Skin of body (tissue), 2 donors: ENCODE data around the gene SSH3. TPM values are rescaled to one million over a fixed set of nuclear protein-coding genes. Genes with fewer than 3 reads are reported as not detected.
A peak's percentile ranks its signal among the peaks of the same experiment; 100 is the strongest.
"Not testable (repeated sequence)": the region's sequence is repeated elsewhere in the genome, so short reads cannot be mapped to it uniquely, and the experiment has no call there.

Experiments used
- DNase-seq: peaks from one replicate; lab custom pipeline; 2025; lab: John Stamatoyannopoulos, UW
- total RNA-seq: library from RNA; depleted of rRNA; stranded (reverse); fragments of >200 nt; gene quantifications from one replicate; pipeline ENCODE4 v1.2.3, GENCODE V29; 2014

Gene SSH3
- total RNA-seq, 1 donor from 2014 or later = 13.4 TPM

GRCh38 chr11:67309661-67310061 lies 6.3 kb downstream of the SSH3 start:
- DNase-seq = no peak

- no peak for DNase-seq
These were observed 7.1 kb downstream of the SSH3 start for GRCh38 chr11:67310246-67311050.

- DNase-seq = no peak
These were observed 7.8 kb downstream of the SSH3 start for GRCh38 chr11:67311051-67311555.

DNA sequence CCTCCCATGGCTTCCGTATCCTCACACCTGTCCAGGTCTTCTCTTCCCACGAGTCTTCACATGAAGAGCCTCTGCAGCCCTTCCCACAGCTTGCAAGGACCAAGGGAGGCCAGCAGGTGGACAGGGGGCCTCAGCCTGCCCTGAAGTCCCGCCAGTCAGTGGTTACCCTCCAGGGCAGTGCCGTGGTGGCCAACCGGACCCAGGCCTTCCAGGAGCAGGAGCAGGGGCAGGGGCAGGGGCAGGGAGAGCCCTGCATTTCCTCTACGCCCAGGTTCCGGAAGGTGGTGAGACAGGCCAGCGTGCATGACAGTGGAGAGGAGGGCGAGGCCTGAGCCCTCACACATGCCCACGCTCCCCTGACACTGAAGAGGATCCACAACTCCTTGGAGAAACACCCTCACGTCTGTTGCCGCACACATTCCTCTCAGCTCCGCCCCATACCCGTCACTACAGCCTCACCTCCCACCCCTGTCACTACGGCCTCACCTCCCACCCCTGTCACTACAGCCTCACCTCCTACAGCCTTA lies 8.3 kb downstream of the SSH3 start:
- DNase-seq = no peak

GRCh38 chr11:67312187-67313021 lies 9.1 kb downstream of the SSH3 start:
- no peak for DNase-seq

DNA sequence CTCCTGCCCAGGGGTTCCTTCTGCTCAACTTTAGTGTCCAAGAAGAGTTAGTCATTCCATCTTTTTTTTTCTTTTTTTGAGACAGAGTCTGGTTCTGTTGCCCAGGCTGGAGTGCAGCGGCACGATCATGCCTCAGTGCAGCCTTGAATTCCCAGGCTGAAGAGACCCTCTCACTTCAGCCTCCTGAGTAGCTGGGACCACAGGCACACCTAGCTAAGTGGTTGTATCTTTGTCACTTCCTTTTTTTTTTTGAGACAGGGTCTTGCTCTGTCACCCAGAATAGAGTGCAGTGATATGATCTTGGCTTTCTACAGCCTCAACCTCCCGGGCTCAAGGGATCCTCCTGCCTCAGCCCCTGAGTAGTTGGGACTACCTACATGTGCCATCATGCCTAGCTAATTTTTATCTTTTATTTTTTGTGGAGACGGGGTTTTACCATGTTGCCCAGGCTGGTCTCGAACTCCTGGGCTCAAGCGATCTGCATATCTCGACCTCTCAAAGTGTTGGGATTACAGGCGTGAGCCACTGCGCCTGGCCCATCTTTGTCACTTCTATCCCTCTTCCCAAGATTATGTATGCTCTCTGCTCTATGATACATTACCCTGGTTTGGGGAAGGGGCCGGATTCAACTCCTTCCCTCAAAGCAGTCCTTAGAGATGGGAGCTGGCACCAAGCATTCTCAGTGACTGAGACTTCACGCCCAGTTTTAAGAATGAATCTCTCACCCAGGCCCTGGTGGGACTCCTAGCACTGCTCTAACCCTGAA lies 10.0 kb downstream of the SSH3 start:
- DNase-seq = no peak

DNA sequence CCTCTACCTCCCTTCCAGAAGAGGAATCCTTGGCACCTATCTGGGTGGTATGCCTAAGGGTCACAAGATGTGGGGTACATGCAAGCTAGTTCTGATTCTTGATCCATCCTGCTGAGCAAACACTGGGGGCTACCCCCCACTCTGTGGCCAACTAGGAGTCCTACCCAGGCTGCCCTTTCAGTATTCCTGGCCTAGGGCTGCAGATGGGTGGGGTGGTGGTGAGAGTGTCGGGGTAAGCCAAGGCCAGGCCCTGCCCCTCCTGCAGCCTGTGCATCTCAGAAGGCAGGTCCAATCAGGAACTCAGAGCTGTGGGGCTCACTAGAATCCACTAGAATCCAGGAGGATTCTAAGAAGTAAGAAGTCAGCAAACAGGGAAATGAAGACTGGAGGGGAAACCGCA lies 10.9 kb downstream of the SSH3 start:
- DNase-seq = no peak

DNA sequence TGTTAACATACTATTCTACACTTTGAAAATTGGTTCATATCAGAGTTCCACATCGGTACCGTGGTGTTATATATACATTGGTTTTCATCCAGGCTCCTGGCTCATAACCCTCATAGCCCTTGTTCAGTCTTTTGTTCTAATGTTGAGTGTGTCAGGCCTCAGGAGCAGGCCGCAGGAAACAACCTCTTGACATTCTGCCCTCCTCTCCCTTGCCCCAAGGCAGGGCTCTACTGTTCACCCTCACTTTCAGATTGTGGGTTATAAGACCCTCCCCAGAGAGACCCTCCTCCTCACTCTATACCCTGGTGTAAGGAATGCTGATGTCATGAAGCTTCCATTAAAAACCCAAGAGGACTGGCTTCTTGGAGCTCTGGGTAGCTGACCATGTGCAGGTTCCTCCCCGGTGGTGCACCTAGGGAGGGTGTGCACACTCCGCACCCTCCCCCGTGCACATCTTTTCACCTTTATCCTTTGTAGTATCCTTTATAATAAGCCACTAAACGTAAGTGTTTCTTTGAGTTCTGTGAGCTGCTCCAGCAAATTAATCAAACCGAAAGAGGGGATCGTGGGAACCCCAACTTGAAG lies 12.1 kb downstream of the SSH3 start:
- DNase-seq = no peak

- DNase-seq = no peak
These were observed 13.5 kb downstream of the SSH3 start for GRCh38 chr11:67316882-67317204.

- peak; percentile 96 for DNase-seq
These were observed 14.0 kb downstream of the SSH3 start for GRCh38 chr11:67317205-67317887.

DNA sequence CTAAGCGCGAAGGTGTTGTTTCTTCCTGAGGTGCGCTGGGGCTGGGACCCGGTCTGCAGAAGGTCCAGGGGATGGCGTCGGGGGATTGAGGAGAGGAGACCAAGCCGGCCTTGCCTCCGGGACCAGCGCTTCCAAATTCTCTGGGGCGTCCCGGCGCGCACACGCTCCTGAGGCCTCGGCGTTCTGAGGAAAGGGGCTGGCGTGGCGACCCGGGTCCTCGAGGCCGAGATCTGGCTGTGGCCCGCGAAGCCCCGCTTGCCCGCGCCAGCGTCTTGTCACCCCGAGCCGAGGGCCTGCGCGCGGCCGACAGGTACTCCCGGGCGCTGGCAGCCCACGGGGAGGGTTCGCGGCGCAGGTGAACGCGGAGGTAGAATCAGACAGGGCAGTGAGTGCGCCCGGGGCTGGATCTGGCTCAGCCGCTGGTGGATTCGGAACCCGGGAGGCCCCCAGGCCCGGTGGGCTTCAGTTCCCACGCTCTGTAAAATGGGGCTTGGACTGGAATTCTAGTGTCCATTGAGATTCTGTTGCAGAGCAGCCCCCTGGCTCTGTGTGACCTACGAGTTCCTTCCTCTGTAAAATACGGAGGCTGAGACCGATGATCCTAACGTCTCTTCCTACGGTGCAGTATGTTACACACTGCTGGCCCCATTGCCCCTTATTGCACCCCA lies 14.7 kb downstream of the SSH3 start:
- no peak for DNase-seq

DNA sequence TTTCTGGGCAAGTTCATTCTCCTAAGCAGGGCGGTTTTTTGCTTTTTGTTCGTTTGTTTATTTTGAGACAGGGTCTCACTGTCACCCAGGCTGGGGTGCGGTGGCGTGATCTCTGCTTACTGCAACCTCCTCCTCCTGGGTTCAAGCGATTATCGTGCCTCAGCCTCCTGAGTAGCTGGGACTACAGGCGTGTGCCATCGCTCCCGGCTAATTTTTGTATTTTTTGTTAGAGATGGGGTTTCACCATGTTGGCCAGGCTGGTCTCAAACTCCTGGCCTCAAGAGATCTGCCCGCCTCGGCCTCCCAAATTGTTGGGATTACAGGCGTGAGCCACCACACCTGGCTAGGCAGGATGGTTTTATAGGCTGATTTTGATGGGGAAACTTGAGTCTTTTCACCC lies 15.5 kb downstream of the SSH3 start:
- not testable (repeated sequence) for DNase-seq

- DNase-seq = no peak
These were observed 16.7 kb downstream of the SSH3 start for GRCh38 chr11:67320011-67320410.

DNA sequence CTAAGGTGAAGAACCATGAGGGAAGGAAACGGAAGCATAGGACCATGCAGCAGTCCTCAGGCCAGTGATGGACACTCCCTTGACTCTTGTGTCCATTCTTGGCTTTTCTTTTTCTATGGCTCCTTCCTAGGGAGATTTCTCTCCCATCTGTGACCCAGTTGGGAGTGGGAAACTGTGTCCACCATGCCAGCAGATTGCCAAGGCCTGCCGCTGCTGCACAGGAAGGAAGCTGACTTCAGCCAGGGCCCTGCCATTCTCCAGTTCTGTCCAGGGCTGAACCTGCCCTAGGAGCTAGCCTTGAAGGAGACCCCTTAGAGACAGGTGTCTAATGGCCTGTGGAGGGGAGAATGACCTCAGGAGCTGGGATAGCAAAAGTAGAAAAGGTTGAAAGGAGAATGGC lies 17.4 kb downstream of the SSH3 start:
- no peak for DNase-seq

DNA sequence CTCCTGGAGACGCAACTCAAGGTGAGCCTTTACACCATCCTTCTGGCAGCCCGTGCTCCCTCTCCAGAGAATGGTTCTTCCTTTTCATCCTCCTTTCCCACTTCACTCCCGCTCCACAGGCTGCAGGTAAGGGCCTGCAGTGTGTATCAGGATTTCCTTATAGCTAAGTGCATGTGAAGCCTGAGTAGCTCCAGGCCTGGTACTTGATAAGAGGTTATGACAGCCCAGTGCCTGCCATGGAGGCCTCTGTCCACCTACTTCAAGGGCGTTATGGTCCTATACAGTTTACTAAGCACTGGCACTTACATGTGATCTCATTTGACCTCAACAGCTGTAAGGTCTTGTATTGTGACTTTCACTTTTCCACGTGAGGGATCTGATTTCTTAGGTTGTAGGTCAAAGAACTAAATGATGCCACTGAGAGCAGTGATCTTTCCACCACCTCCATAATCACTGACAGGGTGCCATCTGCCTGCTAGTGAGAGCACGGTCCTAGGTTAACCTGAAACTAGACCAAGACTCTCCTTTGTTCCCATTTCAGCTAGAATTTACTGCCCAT lies 18.1 kb downstream of the SSH3 start:
- DNase-seq = no peak

DNA sequence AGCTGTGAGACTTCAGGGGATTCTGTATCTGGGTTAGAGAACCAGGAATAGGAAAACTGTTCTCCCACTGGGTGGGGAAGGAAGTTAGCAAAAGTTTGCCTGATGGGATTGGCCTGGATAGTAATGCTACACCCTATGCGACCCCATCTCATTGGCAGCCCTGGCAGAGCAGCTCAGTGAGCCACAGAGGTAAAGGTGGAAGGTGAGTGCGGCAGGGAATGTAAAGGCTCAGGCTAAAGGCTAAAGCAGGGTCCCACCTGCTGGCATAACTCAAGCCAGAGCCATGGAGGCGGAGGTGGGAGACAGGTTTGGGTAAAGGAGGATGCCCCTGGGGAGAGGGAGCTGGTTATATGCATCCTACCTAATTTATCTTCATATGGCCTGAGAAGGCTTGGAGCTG lies 18.7 kb downstream of the SSH3 start:
- no peak for DNase-seq

- DNase-seq = no peak
These were observed 20.2 kb downstream of the SSH3 start for GRCh38 chr11:67323526-67323925.

- no peak for DNase-seq
These were observed 28.9 kb downstream of the SSH3 start for GRCh38 chr11:67332081-67332691.

DNA sequence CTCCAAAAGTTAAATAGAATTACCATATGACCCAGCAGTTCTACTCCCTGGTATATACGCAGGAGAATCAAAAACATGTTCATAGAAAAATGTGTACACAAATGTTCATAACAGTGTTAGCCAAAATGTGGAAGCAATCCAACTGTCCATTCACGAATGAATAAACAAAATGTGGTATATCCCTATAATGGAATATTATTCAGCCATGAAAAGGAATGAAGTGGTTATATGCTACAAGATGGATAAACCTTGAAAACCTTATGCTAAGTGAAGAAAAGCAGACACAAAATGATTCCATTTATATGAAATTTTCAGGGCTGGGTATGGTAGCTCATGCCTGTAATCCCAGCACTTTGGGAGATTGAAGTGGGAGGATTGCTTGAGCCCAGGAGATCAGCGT lies 33.9 kb downstream of the SSH3 start:
- no peak for DNase-seq
